SK-N-MC (cell line): Measurements from ENCODE around the gene SSTR3.

Source experiments
- EZH2 ChIP-seq: fragments of 200-600 bp; sonication (generic); IDR thresholded peaks from one replicate; pipeline ENCODE4 v1.6.1; 2017; ENCODE audit warnings: antibody characterized with exemption
- POLR2AphosphoS5 ChIP-seq: IDR thresholded peaks from 2 replicates; pipeline ENCODE4 v1.6.1; 2012; ENCODE audit warnings: mild to moderate bottlenecking, low read depth, low read length, borderline replicate concordance

DNA sequence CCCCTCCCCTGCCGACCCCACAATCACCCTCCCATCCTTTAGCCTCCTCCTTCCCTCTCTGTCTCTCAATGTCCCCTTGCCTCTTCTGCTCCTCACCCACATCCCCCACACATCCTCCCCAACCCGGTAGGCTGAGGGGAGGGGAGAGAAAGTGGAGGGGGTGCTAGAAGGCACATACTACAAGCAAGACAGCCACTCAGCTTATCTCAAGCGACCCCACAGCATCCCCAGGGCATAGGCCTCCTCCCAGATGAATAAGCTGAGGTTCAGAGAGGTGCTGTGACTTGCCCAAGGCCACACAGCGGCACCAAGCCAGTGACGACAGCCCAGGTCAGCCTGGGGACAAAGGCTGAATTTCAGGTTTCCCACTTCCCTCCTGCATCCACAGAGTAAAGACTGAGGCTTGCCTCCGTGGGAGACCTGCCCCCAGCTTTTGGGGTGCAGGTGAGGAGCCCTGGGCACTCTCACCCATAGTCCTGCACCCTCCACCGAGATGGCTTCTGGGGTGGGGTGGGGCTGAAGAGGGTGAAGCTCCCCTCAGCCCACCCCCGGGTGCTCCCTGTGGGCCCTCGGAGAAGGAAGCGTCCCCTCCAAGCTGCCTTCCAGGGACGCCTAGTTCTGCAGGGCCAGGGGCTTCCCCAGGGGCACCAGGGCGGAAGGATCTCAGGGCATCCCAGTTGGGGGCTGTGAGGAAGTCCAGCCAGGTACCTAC lies 31.3 kb upstream of the SSTR3 start:
- no peak for TF ChIP-seq EZH2
- no peak for TF ChIP-seq POLR2AphosphoS5
